Activated B cell treated with CpG ODN at 0.5 μM for 24 hours (primary cell): ENCODE results near the gene WDR59. TPM values are rescaled to one million over a fixed set of nuclear protein-coding genes. Genes with fewer than 3 reads are reported as not detected.

Experiments
- ATAC-seq: fragments of 200-7000 bp; cut with Tn5 transposase; one replicate; pipeline ENCODE4 v1.10.0; 2021; ENCODE audit warnings: low read depth, mild to moderate bottlenecking, moderate library complexity
- CTCF ChIA-PET: fragments of 350-600 bp; sonication (Branson Sonifier 250); formaldehyde crosslinking; loops from one replicate; lab custom pipeline; 2021; ENCODE audit warnings: antibody characterized with exemption; lab: Charles Lee
- POLR2A ChIA-PET: fragments of 350-600 bp; sonication (Branson Sonifier 250); formaldehyde crosslinking; loops from one replicate; lab custom pipeline; 2021; ENCODE audit warnings: antibody characterized with exemption; lab: Charles Lee
- DNase-seq: peaks from one replicate; pipeline ENCODE4 v3.0.0; 2022
- H3K27ac Mint-ChIP-seq: one replicate; pipeline ENCODE4 v1.8.0; 2020; ENCODE audit warnings: mixed read lengths
- H3K27me3 Mint-ChIP-seq: one replicate; pipeline ENCODE4 v1.8.0; 2021; ENCODE audit warnings: mixed read lengths
- H3K36me3 Mint-ChIP-seq: one replicate; pipeline ENCODE4 v1.8.0; 2021; ENCODE audit warnings: low read depth, mixed read lengths
- H3K4me1 Mint-ChIP-seq: one replicate; pipeline ENCODE4 v1.8.0; 2021; ENCODE audit warnings: mixed read lengths
- H3K4me3 Mint-ChIP-seq: one replicate; pipeline ENCODE4 v1.8.0; 2020; ENCODE audit warnings: mild to moderate bottlenecking, mixed read lengths
- H3K9me3 Mint-ChIP-seq: one replicate; pipeline ENCODE4 v1.8.0; 2020; ENCODE audit warnings: mixed read lengths
- CTCF ChIP-seq: fragments of 200-600 bp; IDR thresholded peaks from one replicate; pipeline ENCODE4 v1.8.0; 2022; ENCODE audit warnings: antibody characterized with exemption, mild to moderate bottlenecking
- intact Hi-C: fragments of 100-400 bp; cut with micrococcal nuclease; formaldehyde crosslinking; loops from one replicate; pipeline ENCODE4 v1.15.1; 2024
- total RNA-seq: library from RNA; stranded (reverse); gene quantifications from 2 replicates; pipeline ENCODE4 v1.2.3, GENCODE V29; 2022

The WDR59 gene
- total RNA-seq, 1 donor from 2014 or later = 93.3 TPM

GRCh38 chr16:75012380-75013081 lies 27.6 kb upstream of the WDR59 start:
- peak overlapping the region; percentile 0 for H3K4me3 Mint-ChIP-seq
- H3K27ac Mint-ChIP-seq = peak overlapping the region; percentile 0
- DNase-seq (no peak), ATAC-seq (no peak)
- TF ChIP-seq CTCF = no peak
- intact Hi-C loops = loop anchor here (1.0 kb wide), 2 partner anchors 12 to 97 kb away; no protein-coding TSS in a partner anchor
- POLR2A ChIA-PET = interaction anchor here (1.3 to 2.4 kb wide), 5 partner anchors 13 to 97 kb away, joined by 3 to 7 read pairs (median 5); partner anchors contain the start of genes WDR59 and ZNRF1
- no peaks in the 10 kb centered on the region for H3K9me3 Mint-ChIP-seq
- peaks cover 15% of the 10 kb centered on the region for H3K4me1 Mint-ChIP-seq
- H3K27me3 Mint-ChIP-seq = no peaks in the 10 kb centered on the region
- CTCF ChIA-PET = interaction anchor here (1.0 to 1.5 kb wide), 2 partner anchors 14 to 97 kb away, joined by 5 to 9 read pairs; partner anchors contain the start of gene ZNRF1
- no peaks in the 10 kb centered on the region for H3K36me3 Mint-ChIP-seq

GRCh38 chr16:75011634-75012307 lies 26.8 kb upstream of the WDR59 start:
- Mint-ChIP-seq H3K36me3 (no peaks in the 10 kb centered on the region), H3K9me3 (no peaks in the 10 kb centered on the region), H3K27ac (peak overlapping the region; percentile 74), H3K4me3 (peak overlapping the region; percentile 62), H3K4me1 (peaks cover 18% of the 10 kb centered on the region), H3K27me3 (no peaks in the 10 kb centered on the region)
- intact Hi-C loops = loop anchor here (1.0 kb wide), 2 partner anchors 11 to 98 kb away; no protein-coding TSS in a partner anchor
- POLR2A ChIA-PET = interaction anchor here (0.8 to 2.4 kb wide), 6 partner anchors 12 to 98 kb away, joined by 3 to 7 read pairs (median 5); partner anchors contain the start of genes WDR59 and ZNRF1
- no peak for TF ChIP-seq CTCF
- DNase-seq (no peak), ATAC-seq (peak; percentile 98)
- CTCF ChIA-PET = interaction anchor here (1.5 kb wide), 1 partner anchor 13 kb away, joined by 9 read pairs; the partner anchor contains the start of gene ZNRF1

GRCh38 chr16:75010427-75010826 lies 25.5 kb upstream of the WDR59 start:
- POLR2A ChIA-PET = no interaction called here

GRCh38 chr16:75007443-75007842 lies 22.5 kb upstream of the WDR59 start:
- intact Hi-C loops = no loop called here
- Mint-ChIP-seq H3K27ac (no peak overlapping the region), H3K36me3 (no peaks in the 10 kb centered on the region), H3K9me3 (no peaks in the 10 kb centered on the region), H3K4me3 (no peak overlapping the region), H3K27me3 (peaks cover 11% of the 10 kb centered on the region), H3K4me1 (peaks cover 13% of the 10 kb centered on the region)
- DNase-seq (no peak), ATAC-seq (no peak)
- no peak for TF ChIP-seq CTCF
- ChIA-PET CTCF (interaction anchor here (1.1 to 2.1 kb wide), 2 partner anchors 9 to 103 kb away, joined by 3 to 10 read pairs; partner anchors contain the start of gene ZNRF1), POLR2A (no interaction called here)

More at GRCh38 chr16:75010427-75010826, 25.5 kb upstream of the WDR59 start:
- no peak overlapping the region for H3K27ac Mint-ChIP-seq
- DNase-seq (no peak), ATAC-seq (no peak)
- CTCF ChIA-PET = interaction anchor here (0.8 kb wide), 1 partner anchor 101 kb away, joined by 3 read pairs; no protein-coding TSS in a partner anchor
- no peaks in the 10 kb centered on the region for H3K27me3 Mint-ChIP-seq
- H3K4me1 Mint-ChIP-seq = peaks cover 18% of the 10 kb centered on the region
- H3K9me3 Mint-ChIP-seq = no peaks in the 10 kb centered on the region
- no peak overlapping the region for H3K4me3 Mint-ChIP-seq
- intact Hi-C loops = no loop called here
- TF ChIP-seq CTCF = no peak
- H3K36me3 Mint-ChIP-seq = no peaks in the 10 kb centered on the region

- TF ChIP-seq CTCF = no peak
- Mint-ChIP-seq H3K4me1 (peaks cover 6% of the 10 kb centered on the region), H3K9me3 (no peaks in the 10 kb centered on the region), H3K4me3 (no peak overlapping the region), H3K27me3 (peaks cover 16% of the 10 kb centered on the region), H3K36me3 (no peaks in the 10 kb centered on the region), H3K27ac (no peak overlapping the region)
- intact Hi-C loops = no loop called here
- ChIA-PET CTCF (interaction anchor here (1.0 kb wide), 1 partner anchor 106 kb away, joined by 7 read pairs; no protein-coding TSS in a partner anchor), POLR2A (no interaction called here)
- ATAC-seq (no peak), DNase-seq (no peak)
Measured at GRCh38 chr16:75005697-75006096, 20.8 kb upstream of the WDR59 start.
